Gastroesophageal sphincter (tissue), 4 donors: ENCODE data around the gene BARHL2. TPM values are rescaled to one million over a fixed set of nuclear protein-coding genes. Genes with fewer than 3 reads are reported as not detected.

Source experiments
- ATAC-seq: fragments of 150-250 bp; one replicate; pipeline ENCODE4 v1.9.1; 2016; ENCODE audit warnings: mild to moderate bottlenecking, moderate library complexity
- H3K27ac ChIP-seq, 4 donors: fragments of 200-600 bp; sonication (generic) in 3 of 4; 1 replicate in 3 of 4; 2 replicates in 1 of 4; pipeline ENCODE4 v1.5.1; 2016 to 2019
- H3K27me3 ChIP-seq: fragments of 200-600 bp; sonication (generic); one replicate; pipeline ENCODE4 v1.5.1; 2019
- H3K36me3 ChIP-seq, 2 donors: fragments of 200-600 bp; sonication (generic); one replicate each; pipeline ENCODE4 v1.5.1; 2019; ENCODE audit warnings: control low read depth in 1 of 2
- H3K4me1 ChIP-seq, 3 donors: fragments of 200-600 bp; sonication (generic); 1 replicate in 2 of 3; 2 replicates in 1 of 3; pipeline ENCODE4 v1.5.1; 2016 to 2019; ENCODE audit warnings: control low read depth in 2 of 3
- H3K4me3 ChIP-seq, 2 donors: fragments of 200-600 bp; sonication (generic); one replicate each; pipeline ENCODE4 v1.5.1; 2019; ENCODE audit warnings: mild to moderate bottlenecking in 1 of 2, moderate library complexity in 1 of 2
- H3K9me3 ChIP-seq, 3 donors: fragments of 200-600 bp; sonication (generic); one replicate each; pipeline ENCODE4 v1.5.1; 2017 to 2019; ENCODE audit warnings: control low read depth in 2 of 3
- CTCF ChIP-seq, 4 experiments: fragments of 200-600 bp in 2 of 4; fragments of 450-650 bp in 2 of 4; sonication (generic) in 1 of 4; IDR thresholded peaks; one replicate each; pipeline ENCODE4 v1.5.1; 2017 to 2019; ENCODE audit warnings: antibody characterized with exemption in 4 of 4, mild to moderate bottlenecking in 2 of 4, moderate library complexity in 2 of 4
- EP300 ChIP-seq: sonication (generic); formaldehyde crosslinking; IDR thresholded peaks from one replicate; pipeline ENCODE4 v1.6.1; 2017; ENCODE audit warnings: antibody characterized with exemption, mild to moderate bottlenecking
- POLR2A ChIP-seq, 2 donors: fragments of 450-650 bp; IDR thresholded peaks; one replicate each; pipeline ENCODE4 v1.6.1; 2017; ENCODE audit warnings: antibody characterized with exemption in 2 of 2, mild to moderate bottlenecking in 2 of 2, moderate library complexity in 1 of 2
- POLR2AphosphoS5 ChIP-seq: sonication (generic); formaldehyde crosslinking; IDR thresholded peaks from one replicate; pipeline ENCODE4 v1.6.1; 2017; ENCODE audit warnings: antibody characterized with exemption
- WGBS, 2 donors: methylation state at CpG; one replicate each; pipeline ENCODE4 v1.1.5; 2018; ENCODE audit warnings: low coverage in 1 of 2; 5-methylcytosine and 5-hydroxymethylcytosine counted together
- total RNA-seq, 4 donors: library from RNA; depleted of rRNA; stranded (reverse); fragments of >200 nt; gene quantifications; one replicate each; pipeline ENCODE4 v1.1.0, GENCODE V29; 2016

The BARHL2 gene
- total RNA-seq, 4 donors from 2014 or later, result not detected

- WGBS, 2 donors, result 68 to 83% methylated on average over 3 of the region's 3 CpGs
- Histone ChIP-seq H3K4me1 (no peaks in the 10 kb centered on the region), H3K36me3 (no peaks in the 10 kb centered on the region), H3K27me3 (peaks cover 22% of the 10 kb centered on the region), H3K27ac (no peak overlapping the region), H3K4me3 (no peak overlapping the region), H3K9me3 (peaks cover 0 to 16% (median 0%) of the 10 kb centered on the region in 3 donors)
- TF ChIP-seq EP300 (no peak), CTCF (IDR thresholded peaks at IDR 0.05) (no peak), POLR2AphosphoS5 (no peak), POLR2A (IDR thresholded peaks at IDR 0.05) (no peak)
- ATAC-seq, result no peak
These were observed 45.4 kb downstream of the BARHL2 start for GRCh38 chr1:90671741-90672140.

GRCh38 chr1:90671251-90671650 lies 45.9 kb downstream of the BARHL2 start:
- TF ChIP-seq POLR2A (IDR thresholded peaks at IDR 0.05), result no peak
- no peak for TF ChIP-seq EP300
- no peak for TF ChIP-seq POLR2AphosphoS5
- no peak for TF ChIP-seq CTCF (IDR thresholded peaks at IDR 0.05)
- no peaks in the 10 kb centered on the region for H3K4me1 ChIP-seq
- no peak for ATAC-seq

More at GRCh38 chr1:90671251-90671650, 45.9 kb downstream of the BARHL2 start:
- H3K9me3 ChIP-seq, result peaks cover 0 to 16% (median 0%) of the 10 kb centered on the region in 3 donors
- 92 to 100% methylated on average over 1 of the region's 1 CpG for WGBS, 2 donors
- H3K4me3 ChIP-seq, result no peak overlapping the region
- no peaks in the 10 kb centered on the region for H3K36me3 ChIP-seq
- H3K27ac ChIP-seq, result no peak overlapping the region
- H3K27me3 ChIP-seq, result peaks cover 27% of the 10 kb centered on the region
